Colonic mucosa (tissue), 4 donors: ENCODE results near the gene P2RX1. TPM values are rescaled to one million over a fixed set of nuclear protein-coding genes. Genes with fewer than 3 reads are reported as not detected.
A peak's percentile ranks its signal among the peaks of the same experiment; 100 is the strongest.

Source experiments
- DNase-seq: peaks from one replicate; pipeline ENCODE4 v3.0.0-alpha.2; 2020
- H3K27ac ChIP-seq: fragments of 200-600 bp; one replicate; pipeline ENCODE4 v1.8.0; 2021
- H3K27me3 ChIP-seq: fragments of 200-600 bp; one replicate; pipeline ENCODE4 v1.8.0; 2021
- H3K36me3 ChIP-seq: fragments of 200-600 bp; one replicate; pipeline ENCODE4 v1.8.0; 2021
- H3K4me1 ChIP-seq: fragments of 200-600 bp; one replicate; pipeline ENCODE4 v1.8.0; 2021; ENCODE audit warnings: mild to moderate bottlenecking
- H3K4me3 ChIP-seq: fragments of 200-600 bp; one replicate; pipeline ENCODE4 v1.8.0; 2021
- H3K9ac ChIP-seq, 2 donors: one replicate each; pipeline ENCODE4 v1.7.0; 2013; ENCODE audit warnings: control low read depth in 2 of 2, low read depth in 2 of 2, low read length in 2 of 2
- H3K9me3 ChIP-seq: fragments of 200-600 bp; one replicate; pipeline ENCODE4 v1.8.0; 2021
- CTCF ChIP-seq: fragments of 200-600 bp; IDR thresholded peaks from one replicate; pipeline ENCODE4 v1.8.0; 2022; ENCODE audit warnings: antibody characterized with exemption, mild to moderate bottlenecking
- intact Hi-C: fragments of 100-400 bp; cut with DNase I; formaldehyde crosslinking; loops from one replicate; pipeline ENCODE4 v1.14.1; 2022
- total RNA-seq, 2 donors: library from RNA; stranded (reverse); fragmentation: NEBNext Ultra II Directional in 1 of 2; extraction: Animal tissue kit (Norgen Biotek cat#: 25700) in 1 of 2; gene quantifications; one replicate each; pipeline ENCODE4 v1.2.1, GENCODE V29; 2021
- donor health status: healthy.
- donor health status: DM: no; HTN: no; CAD: no.
- donor health status: DM: no; HTN: no; CAD: no.

Gene P2RX1
- total RNA-seq, 2 donors from 2014 or later: 2.7 to 4.8 TPM

DNA sequence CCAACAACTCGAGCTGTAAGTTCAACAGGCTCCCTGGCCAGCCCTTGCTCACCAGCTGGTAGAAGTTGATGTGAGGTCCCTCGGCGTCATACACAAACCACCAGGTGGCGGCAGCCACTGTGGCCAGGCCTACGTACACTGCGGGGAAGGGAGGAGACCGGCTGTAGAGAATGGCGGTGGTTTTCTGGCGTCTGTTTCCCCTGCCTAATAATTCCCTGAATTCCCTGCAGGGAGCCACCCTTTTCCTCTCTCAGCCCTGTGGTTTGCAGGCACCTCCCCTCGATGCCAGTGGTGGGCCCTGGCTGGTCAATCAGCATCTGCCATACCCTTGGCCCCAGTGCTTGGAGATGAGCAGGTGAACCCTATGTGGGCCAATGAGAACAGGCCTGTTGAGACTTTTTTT, 18.9 kb upstream of the P2RX1 start:
- H3K27me3 ChIP-seq: no peaks in the 10 kb centered on the region
- no peak overlapping the region for H3K4me3 ChIP-seq
- no peaks in the 10 kb centered on the region for H3K9me3 ChIP-seq
- peak; percentile 62 for TF ChIP-seq CTCF
- no peak overlapping the region for H3K27ac ChIP-seq
- no peaks in the 10 kb centered on the region for H3K4me1 ChIP-seq
- peaks cover 4% of the 10 kb centered on the region for H3K36me3 ChIP-seq
- H3K9ac ChIP-seq: no peak overlapping the region
- DNase-seq: peak; percentile 79
- intact Hi-C loops: loop anchor here (5.0 kb wide), 1 partner anchor 72 kb away; no protein-coding TSS in a partner anchor

DNA sequence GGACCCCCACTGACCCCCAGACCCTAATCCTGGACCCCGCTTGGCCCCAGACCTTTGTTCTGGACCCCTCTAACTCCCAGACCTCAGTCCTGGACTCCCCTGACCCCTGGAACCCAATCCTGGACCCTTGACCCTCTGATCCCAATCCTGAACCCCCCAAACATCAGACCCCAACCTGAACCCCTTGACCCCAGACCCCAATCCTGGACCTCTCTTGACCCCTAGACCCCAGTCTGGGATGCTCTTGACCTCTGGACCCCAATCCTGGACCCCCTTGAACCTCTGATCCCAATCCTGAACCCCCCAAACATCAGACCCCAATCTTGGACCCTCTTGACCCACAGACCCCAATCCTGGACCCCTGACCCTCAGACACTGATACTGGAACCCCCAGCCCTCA, 13.5 kb upstream of the P2RX1 start:
- no peak for DNase-seq
- H3K36me3 ChIP-seq: peaks cover 4% of the 10 kb centered on the region
- intact Hi-C loops: no loop called here
- no peaks in the 10 kb centered on the region for H3K9me3 ChIP-seq
- H3K9ac ChIP-seq: no peak overlapping the region
- no peaks in the 10 kb centered on the region for H3K4me1 ChIP-seq
- no peak for TF ChIP-seq CTCF
- no peaks in the 10 kb centered on the region for H3K27me3 ChIP-seq
- no peak overlapping the region for H3K4me3 ChIP-seq
- no peak overlapping the region for H3K27ac ChIP-seq

GRCh38 chr17:3929181-3929580, 12.9 kb upstream of the P2RX1 start:
- DNase-seq: no peak
- peaks cover 4% of the 10 kb centered on the region for H3K36me3 ChIP-seq
- intact Hi-C loops: no loop called here

GRCh38 chr17:3928406-3928805, 12.1 kb upstream of the P2RX1 start:
- TF ChIP-seq CTCF: no peak
- H3K27ac ChIP-seq: no peak overlapping the region

More at GRCh38 chr17:3929181-3929580, 12.9 kb upstream of the P2RX1 start:
- Histone ChIP-seq H3K4me3 (no peak overlapping the region), H3K27ac (no peak overlapping the region), H3K4me1 (no peaks in the 10 kb centered on the region), H3K9ac (no peak overlapping the region), H3K9me3 (no peaks in the 10 kb centered on the region), H3K27me3 (no peaks in the 10 kb centered on the region)
- TF ChIP-seq CTCF: no peak

DNA sequence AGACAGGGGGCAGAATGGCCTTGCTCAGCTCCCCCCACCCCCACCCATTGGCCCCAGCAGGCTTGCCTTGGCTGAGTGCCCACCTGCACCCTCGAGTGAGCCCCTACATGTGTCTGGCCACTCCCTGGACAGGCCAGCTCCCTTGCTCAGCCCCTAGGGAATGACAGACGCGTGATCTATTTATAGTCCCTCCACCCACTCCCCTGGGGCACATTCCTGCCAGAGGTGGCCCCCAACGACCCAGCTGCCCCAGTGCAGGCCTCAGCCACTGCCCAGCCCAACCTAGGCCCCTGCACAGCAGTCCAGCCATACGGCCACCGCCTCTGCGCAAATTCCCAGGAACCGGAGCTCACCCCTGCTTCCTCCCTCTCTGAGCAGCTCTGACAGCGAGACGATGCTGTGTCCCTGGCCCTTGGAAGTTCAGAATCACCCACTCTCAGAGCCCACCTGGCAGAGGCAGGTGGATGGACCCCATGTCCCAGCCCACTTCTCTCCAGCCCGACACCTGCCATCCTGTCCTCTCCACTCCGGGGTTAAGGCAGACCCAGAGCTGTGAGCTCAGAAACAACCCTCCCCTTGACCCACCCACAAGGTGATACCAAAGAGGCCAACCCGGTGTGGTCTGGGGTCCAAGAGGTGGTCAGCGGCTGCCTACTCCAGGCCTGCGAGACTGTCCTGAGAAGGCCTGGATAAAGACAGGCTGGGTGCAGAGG, 11.5 kb upstream of the P2RX1 start:
- H3K9me3 ChIP-seq: no peaks in the 10 kb centered on the region
- H3K4me3 ChIP-seq: no peak overlapping the region
- H3K9ac ChIP-seq: no peak overlapping the region
- H3K27me3 ChIP-seq: no peaks in the 10 kb centered on the region
- no peak for DNase-seq
- intact Hi-C loops: no loop called here
- TF ChIP-seq CTCF: no peak
- peaks cover 4% of the 10 kb centered on the region for H3K36me3 ChIP-seq
- no peak overlapping the region for H3K27ac ChIP-seq
- H3K4me1 ChIP-seq: no peaks in the 10 kb centered on the region

More at GRCh38 chr17:3928406-3928805, 12.1 kb upstream of the P2RX1 start:
- no peak overlapping the region for H3K4me3 ChIP-seq
- H3K9me3 ChIP-seq: no peaks in the 10 kb centered on the region
- DNase-seq: no peak
- intact Hi-C loops: no loop called here
- no peaks in the 10 kb centered on the region for H3K4me1 ChIP-seq
- H3K27me3 ChIP-seq: no peaks in the 10 kb centered on the region
- peaks cover 4% of the 10 kb centered on the region for H3K36me3 ChIP-seq
- H3K9ac ChIP-seq: no peak overlapping the region
